H1 (cell line): ENCODE results near the gene TBP. TPM values are rescaled to one million over a fixed set of nuclear protein-coding genes. Genes with fewer than 3 reads are reported as not detected.
A peak's percentile ranks its signal among the peaks of the same experiment; 100 is the strongest.

Experiments
- CTCF ChIA-PET: fragments of 300-600 bp; sonication (Branson Sonifier 250); formaldehyde crosslinking; loops from one replicate; lab custom pipeline; 2021; ENCODE audit not compliant: partially characterized antibody; lab: Charles Lee
- POLR2A ChIA-PET: fragments of 300-600 bp; sonication (Branson Sonifier 250); formaldehyde crosslinking; loops from one replicate; lab custom pipeline; 2021; ENCODE audit warnings: inconsistent platforms; ENCODE audit not compliant: partially characterized antibody; lab: Charles Lee
- DNase-seq, 2 experiments: peaks; one replicate each; pipeline versions ENCODE4 v3.0.0 to v3.0.0-alpha.2; 2010 to 2022; ENCODE audit warnings: low spot score in 2 of 2, low read depth in 1 of 2, mixed read lengths in 1 of 2
- FAIRE-seq: peaks from 2 replicates; lab custom pipeline; 2011; peaks lifted over from hg19 to GRCh38; lab: Jason Lieb, UNC
- H2AFZ ChIP-seq: 2 replicates; pipeline ENCODE4 v1.8.1; 2012; ENCODE audit warnings: low read length, inconsistent platforms
- H2AK5ac ChIP-seq: 2 replicates; pipeline ENCODE4 v1.6.1; 2013; ENCODE audit warnings: low read depth, low read length
- H2BK120ac ChIP-seq: replicated peaks from 2 replicates; pipeline ENCODE3; 2013; ENCODE audit warnings: low read depth, low read length, inconsistent platforms
- H2BK12ac ChIP-seq: 2 replicates; pipeline ENCODE4 v1.6.1; 2013; ENCODE audit warnings: low read depth, low read length
- H2BK15ac ChIP-seq: 2 replicates; pipeline ENCODE4 v1.6.1; 2013; ENCODE audit warnings: low read length
- H2BK20ac ChIP-seq: 2 replicates; pipeline ENCODE4 v1.6.1; 2013; ENCODE audit warnings: low read length
- H2BK5ac ChIP-seq: 2 replicates; pipeline ENCODE4 v1.6.1; 2013; ENCODE audit warnings: low read depth, low read length
- H3K14ac ChIP-seq: 2 replicates; pipeline ENCODE4 v1.6.1; 2013; ENCODE audit warnings: inconsistent platforms; ENCODE audit not compliant: insufficient read length
- H3K18ac ChIP-seq: 2 replicates; pipeline ENCODE4 v1.6.1; 2013; ENCODE audit warnings: low read length; ENCODE audit errors: extremely low read depth
- H3K23ac ChIP-seq: 2 replicates; pipeline ENCODE4 v1.6.1; 2013; ENCODE audit warnings: inconsistent platforms; ENCODE audit not compliant: insufficient read length
- H3K23me2 ChIP-seq: 2 replicates; pipeline ENCODE4 v1.6.1; 2013; ENCODE audit warnings: low read depth, low read length
- H3K27ac ChIP-seq: 2 replicates; pipeline ENCODE4 v1.6.1; 2011; ENCODE audit warnings: low read depth, low read length, inconsistent platforms
- H3K27me3 ChIP-seq, 4 experiments: replicated peaks in 1 of 4; 1 replicate in 1 of 4; 2 replicates in 3 of 4; pipeline versions ENCODE4 v1.6.1 to v1.8.1; 2011 to 2013; ENCODE audit warnings: low read length in 3 of 4, mild to moderate bottlenecking in 3 of 4, inconsistent platforms in 2 of 4, mixed read lengths in 2 of 4, moderate library complexity in 1 of 4; ENCODE audit not compliant: control insufficient read depth in 3 of 4, insufficient read depth in 3 of 4; ENCODE audit errors: extremely low read depth in 1 of 4
- H3K36me3 ChIP-seq, 4 experiments: 2 replicates each; pipeline versions ENCODE4 v1.6.1 to v1.8.1; 2011 to 2013; ENCODE audit warnings: mild to moderate bottlenecking in 4 of 4, low read length in 3 of 4, moderate library complexity in 2 of 4, control low read depth in 1 of 4, inconsistent platforms in 1 of 4; ENCODE audit not compliant: insufficient read depth in 4 of 4, control insufficient read depth in 2 of 4
- H3K4ac ChIP-seq: replicated peaks from 2 replicates; pipeline ENCODE3; 2013; ENCODE audit warnings: low read length, low read depth, mixed read lengths, inconsistent platforms; ENCODE audit not compliant: insufficient read length
- H3K4me1 ChIP-seq, 4 experiments: replicated peaks in 1 of 4; 1 replicate in 1 of 4; 2 replicates in 3 of 4; pipeline versions ENCODE4 v1.6.1 to v1.8.1; 2011 to 2013; ENCODE audit warnings: low read length in 3 of 4, inconsistent platforms in 2 of 4, mixed read lengths in 1 of 4; ENCODE audit not compliant: insufficient read depth in 4 of 4, control insufficient read depth in 3 of 4
- H3K4me2 ChIP-seq, 2 experiments: 2 replicates each; pipeline versions ENCODE4 v1.6.1 to v1.8.1; 2011 to 2013; ENCODE audit warnings: low read depth in 2 of 2, low read length in 2 of 2, control low read depth in 1 of 2, inconsistent platforms in 1 of 2, mild to moderate bottlenecking in 1 of 2; ENCODE audit not compliant: insufficient read depth in 1 of 2
- H3K4me3 ChIP-seq, 4 experiments: fragments of 200-600, 300-600 bp in 1 of 4; sonication (generic), shearing (Covaris generic), sonication (Bioruptor Twin) in 1 of 4; 2 replicates each; pipeline versions ENCODE4 v1.5.1 to v1.8.1; 2011 to 2016; ENCODE audit warnings: low read length in 4 of 4, low read depth in 3 of 4, control low read depth in 2 of 4, inconsistent platforms in 2 of 4, mild to moderate bottlenecking in 2 of 4, mixed read lengths in 1 of 4, moderate library complexity in 1 of 4; ENCODE audit not compliant: insufficient read depth in 2 of 4; ENCODE audit errors: extremely low read depth in 1 of 4
- H3K56ac ChIP-seq: replicated peaks from 2 replicates; pipeline ENCODE3; 2013; ENCODE audit warnings: low read depth, mild to moderate bottlenecking, mixed read lengths, low read length, inconsistent platforms; ENCODE audit not compliant: insufficient read length
- H3K79me1 ChIP-seq: 2 replicates; pipeline ENCODE4 v1.6.1; 2013; ENCODE audit warnings: low read depth, low read length, control low read depth
- H3K79me2 ChIP-seq, 2 experiments: 2 replicates each; pipeline versions ENCODE4 v1.6.1 to v1.8.1; 2012 to 2013; ENCODE audit warnings: low read length in 2 of 2, mild to moderate bottlenecking in 2 of 2, inconsistent platforms in 1 of 2; ENCODE audit not compliant: insufficient read depth in 2 of 2, control insufficient read depth in 1 of 2
- H3K9ac ChIP-seq, 4 experiments: replicated peaks in 1 of 4; 1 replicate in 1 of 4; 2 replicates in 3 of 4; pipeline versions ENCODE4 v1.6.1 to v1.8.1; 2011 to 2013; ENCODE audit warnings: low read depth in 3 of 4, low read length in 3 of 4, control low read depth in 2 of 4, mild to moderate bottlenecking in 2 of 4, moderate library complexity in 2 of 4, inconsistent platforms in 1 of 4; ENCODE audit errors: extremely low read depth in 1 of 4
- H3K9me3 ChIP-seq, 2 experiments: 2 replicates each; pipeline versions ENCODE4 v1.6.1 to v1.8.1; 2012 to 2013; ENCODE audit warnings: mild to moderate bottlenecking in 2 of 2, moderate library complexity in 2 of 2, control low read depth in 1 of 2, inconsistent platforms in 1 of 2, low read depth in 1 of 2, low read length in 1 of 2, mixed read lengths in 1 of 2; ENCODE audit not compliant: insufficient read depth in 2 of 2
- H4K20me1 ChIP-seq, 2 experiments: replicated peaks in 1 of 2; 2 replicates each; pipeline versions ENCODE3 to v1.8.1; 2011 to 2013; ENCODE audit warnings: inconsistent platforms in 2 of 2, low read length in 2 of 2, mild to moderate bottlenecking in 1 of 2; ENCODE audit not compliant: insufficient read depth in 2 of 2, control insufficient read depth in 1 of 2
- H4K5ac ChIP-seq: 2 replicates; pipeline ENCODE4 v1.6.1; 2013; ENCODE audit warnings: low read length, low read depth, mixed read lengths, inconsistent platforms; ENCODE audit not compliant: insufficient read length
- H4K8ac ChIP-seq: 2 replicates; pipeline ENCODE4 v1.8.0; 2013; ENCODE audit warnings: mild to moderate bottlenecking, moderate library complexity, low read length, inconsistent platforms; ENCODE audit not compliant: insufficient read depth; ENCODE audit errors: extremely low read depth
- H4K91ac ChIP-seq: replicated peaks from 2 replicates; pipeline ENCODE3; 2013; ENCODE audit warnings: low read length, mixed read lengths, inconsistent platforms; ENCODE audit not compliant: insufficient read length
- CEBPB ChIP-seq: IDR thresholded peaks from 2 replicates; pipeline ENCODE4 v1.6.1; 2012; ENCODE audit warnings: low read depth, low read length
- E2F6 ChIP-seq: IDR thresholded peaks from 2 replicates; pipeline ENCODE4 v1.6.1; 2012; ENCODE audit warnings: inconsistent platforms
- PHF8 ChIP-seq: fragments of 200-600 bp; sonication (generic); conservative IDR thresholded peaks from 2 replicates; pipeline ENCODE4 v1.7.1; 2012; ENCODE audit warnings: low read depth, mild to moderate bottlenecking, inconsistent platforms, low read length, moderate library complexity
- POLR2AphosphoS5 ChIP-seq: IDR thresholded peaks from 2 replicates; pipeline ENCODE4 v1.6.1; 2011; ENCODE audit warnings: low read depth, low read length
- RAD21 ChIP-seq, 2 experiments: IDR thresholded peaks in 1 of 2; conservative IDR thresholded peaks in 1 of 2; 2 replicates each; pipeline ENCODE4 v1.6.1; 2011; ENCODE audit warnings: low read depth in 2 of 2, low read length in 2 of 2, improper control_type of control experiment in 1 of 2, inconsistent platforms in 1 of 2, mild to moderate bottlenecking in 1 of 2, moderate library complexity in 1 of 2
- RXRA ChIP-seq: IDR thresholded peaks from 2 replicates; pipeline ENCODE4 v1.6.1; 2011; ENCODE audit warnings: low read depth, mild to moderate bottlenecking, low read length, moderate library complexity; ENCODE audit not compliant: insufficient read depth
- SIN3A ChIP-seq, 2 experiments: IDR thresholded peaks in 1 of 2; conservative IDR thresholded peaks in 1 of 2; 2 replicates each; pipeline ENCODE4 v1.6.1; 2011 to 2012; ENCODE audit warnings: low read length in 2 of 2, improper control_type of control experiment in 1 of 2, low read depth in 1 of 2, mild to moderate bottlenecking in 1 of 2
- TAF7 ChIP-seq: optimal IDR thresholded peaks from 2 replicates; pipeline ENCODE3; 2011; ENCODE audit warnings: low read depth, mild to moderate bottlenecking, inconsistent platforms, low read length, moderate library complexity, borderline replicate concordance
- ZNF274 ChIP-seq: IDR thresholded peaks from 2 replicates; pipeline ENCODE4 v1.7.0; 2012; ENCODE audit warnings: low read length, borderline replicate concordance; ENCODE audit errors: extremely low read depth
- WGBS, 2 experiments: shearing (Covaris generic) in 1 of 2; methylation state at CpG; one replicate each; pipeline versions ENCODE4 v1.1.6 to v1.1.7; 2013 to 2015; ENCODE audit warnings: low lambda C conversion rate in 2 of 2, mixed read lengths in 2 of 2, inconsistent platforms in 1 of 2, low coverage in 1 of 2, missing lambda C conversion rate in 1 of 2; ENCODE audit not compliant: insufficient replicate concordance in 2 of 2, insufficient coverage in 1 of 2, insufficient read length in 1 of 2; ENCODE audit errors: extremely low coverage in 1 of 2, missing lambda C conversion rate in 1 of 2; 5-methylcytosine and 5-hydroxymethylcytosine counted together
- polyA plus RNA-seq, 7 experiments: library from polyadenylated mRNA; depleted of rRNA in 3 of 7; stranded (reverse) in 5 of 7; unstranded in 2 of 7; fragments of >200 nt in 5 of 7; fragments of 200-250 nt in 2 of 7; gene quantifications; 1 replicate in 5 of 7; 2 replicates in 1 of 7; 4 replicates in 1 of 7; pipeline versions ENCODE4 v1.2.1 to v1.2.3, GENCODE V29; 2011 to 2013; ENCODE audit warnings: missing spikeins in 2 of 7, mixed read lengths in 2 of 7
- total RNA-seq: library from RNA; stranded (reverse); fragmentation: NEBNext Ultra II Directional; extraction: Animal tissue kit (Norgen Biotek cat#: 25700); gene quantifications from 2 replicates; pipeline ENCODE4 v1.2.1, GENCODE V29; 2021

Gene TBP
- total and polyA plus RNA-seq, 2 of the 8 experiments (the other 6 are each of a cell fraction or from before 2014, with no cell fraction given), result 17.2 to 20.9 TPM

- Histone ChIP-seq H2AK5ac (no peak within 1 kb of the TSS), H2BK15ac (no peak within 1 kb of the TSS), H3K23ac (no peak within 1 kb of the TSS), H3K23me2 (peaks cover 5% of the 10 kb centered on the region), H3K4me1 (peaks cover 0 to 3% (median 0%) of the 10 kb centered on the region in 4 experiments; a peak in 3 of 7 replicates), H2AFZ (peak within 1 kb of the TSS; percentile 98), H3K4me2 (peak within 1 kb of the TSS; percentile 94 to 97), H3K56ac (peak within 1 kb of the TSS; percentile 60), H3K9ac (peak within 1 kb of the TSS; percentile 95 to 98 (median 96)), H3K27ac (peak within 1 kb of the TSS; percentile 97), H3K14ac (no peak within 1 kb of the TSS), H4K20me1 (peaks cover 3 to 7% of the 10 kb centered on the region in 2 experiments), H4K5ac (peak within 1 kb of the TSS; percentile 69), H2BK12ac (peak within 1 kb of the TSS; percentile 5; the same call in 1 of the 2 replicates), H2BK20ac (no peak within 1 kb of the TSS), H3K4ac (no peak within 1 kb of the TSS), H3K4me3 (peak within 1 kb of the TSS; percentile 98 to 99 (median 99)), H3K18ac (peak within 1 kb of the TSS; percentile 60; the same call in 1 of the 2 replicates), H3K79me1 (peaks cover 4% of the 10 kb centered on the region), H3K27me3 (no peaks in the 10 kb centered on the region), H2BK120ac (peak within 1 kb of the TSS; percentile 48), H3K79me2 (peaks cover 40 to 84% of the 10 kb centered on the region in 2 experiments), H2BK5ac (peak within 1 kb of the TSS; percentile 63), H4K8ac (peak within 1 kb of the TSS; percentile 98; the same call in 1 of the 2 replicates), H3K9me3 (no peaks in the 10 kb centered on the region), H4K91ac (peak within 1 kb of the TSS; percentile 58), H3K36me3 (peaks cover 3 to 11% (median 7%) of the 10 kb centered on the region in 4 experiments; a peak in 7 of 8 replicates)
- POLR2A ChIA-PET, result interaction anchor here (0.7 to 5.8 kb wide), 11 partner anchors 11 to 801 kb away, joined by 3 to 37 read pairs (median 3); partner anchors contain the start of genes DLL1, DYNLT2, ERMARD and PDCD2
- DNase-seq (peak; percentile 75 to 89), FAIRE-seq (no peak)
- 1% methylated on average over 41 of the region's 41 CpGs; no CpG with 5 or more reads in 1 of the 2 experiments for WGBS, 2 experiments
- CTCF ChIA-PET, result interaction anchor here (0.6 to 3.0 kb wide), 4 partner anchors 22 to 58 kb away, joined by 3 to 12 read pairs (median 4); partner anchors contain the start of gene PDCD2
- TF ChIP-seq E2F6 (0 out of 2 replicates have a peak, but pooled peaks have one; percentile 23), PHF8 (peak; percentile 96), RAD21 (IDR thresholded peaks at IDR 0.05 in 1 of 2, conservative IDR thresholded peaks at IDR 0.05 in 1 of 2; ENCODE audit: low read depth in 2 of 2, low read length in 2 of 2) (no peak), ZNF274 (no peak), TAF7 (peak; percentile 24), CEBPB (peak; percentile 66), POLR2AphosphoS5 (peak; percentile 100), SIN3A (conservative IDR thresholded peaks at IDR 0.05 in 1 of 2, IDR thresholded peaks at IDR 0.05 in 1 of 2; ENCODE audit: low read depth in 1 of 2, low read length in 2 of 2) (peak in 1 of 2 experiments; percentile 91; a peak in 2 of 4 replicates), RXRA (no peak)
Measured at GRCh38 chr6:170552765-170553533, 1.2 kb upstream of the TBP start, which contains the start of gene PSMB1. TSS of gene PSMB1 (minus strand) at chr6:170553307. CDS start at chr6:170553242, 65 bp downstream.
